GM12878 (cell line): ENCODE measurements around the gene RBMS3. TPM values are rescaled to one million over a fixed set of nuclear protein-coding genes. Genes with fewer than 3 reads are reported as not detected.

Experiments
- ATAC-seq: fragments of 200-7000 bp; cut with Tn5 transposase; 3 replicates; pipeline ENCODE4 v1.9.1; 2020; ENCODE audit warnings: mild to moderate bottlenecking, moderate library complexity
- BruUV-seq: library from RNA; stranded (reverse); fragments of 400-500 nt; replicated peaks from 2 replicates; lab custom pipeline; 2021; lab: Mats Ljungman, UMichigan
- CTCF ChIA-PET: fragments of 300-600 bp; sonication (Branson Sonifier 250); formaldehyde crosslinking; extraction: SDS; loops from one replicate; lab custom pipeline; 2021; ENCODE audit warnings: inconsistent platforms; lab: Yijun Ruan, JAX
- POLR2A ChIA-PET: fragments of 350-600 bp; formaldehyde crosslinking; extraction: SDS; loops from one replicate; lab custom pipeline; 2021; ENCODE audit warnings: inconsistent platforms; lab: Charles Lee
- RAD21 ChIA-PET: fragments of 300-600 bp; sonication (Branson Sonifier 250); formaldehyde crosslinking; loops from one replicate; lab custom pipeline; 2023; ENCODE audit warnings: antibody characterized with exemption; ENCODE audit not compliant: unreplicated experiment; lab: Charles Lee
- SMC1A ChIA-PET: fragments of 300-600 bp; sonication (Branson Sonifier 250); formaldehyde crosslinking; loops from one replicate; lab custom pipeline; 2023; ENCODE audit not compliant: unreplicated experiment, uncharacterized antibody; lab: Charles Lee
- DNase-seq: peaks from one replicate; pipeline ENCODE4 v3.0.0-alpha.2; 2011; ENCODE audit warnings: low read depth, low spot score
- FAIRE-seq: peaks from 3 replicates; lab custom pipeline; 2011; peaks lifted over from hg19 to GRCh38; lab: Jason Lieb, UNC
- H2AFZ ChIP-seq: 2 replicates; pipeline ENCODE4 v1.6.0; 2011; ENCODE audit warnings: low read depth, low read length, control low read depth; ENCODE audit not compliant: control insufficient read depth
- H3K27ac ChIP-seq: 2 replicates; pipeline ENCODE4 v1.5.1; 2011; ENCODE audit warnings: control low read depth; ENCODE audit not compliant: control insufficient read depth, insufficient read depth
- H3K27me3 ChIP-seq, 2 experiments: replicated peaks in 1 of 2; 2 replicates each; pipeline versions ENCODE4 v1.6.0 to v1.6.1; 2011; ENCODE audit warnings: low read length in 1 of 2; ENCODE audit not compliant: control insufficient read depth in 2 of 2, insufficient read depth in 2 of 2
- H3K36me3 ChIP-seq, 2 experiments: 2 replicates each; pipeline ENCODE4 v1.5.1; 2011; ENCODE audit warnings: low read length in 1 of 2; ENCODE audit not compliant: control insufficient read depth in 2 of 2, insufficient read depth in 2 of 2
- H3K4me1 ChIP-seq: 2 replicates; pipeline ENCODE4 v1.6.1; 2011; ENCODE audit warnings: mild to moderate bottlenecking, low read length, moderate library complexity, mixed read lengths; ENCODE audit not compliant: control insufficient read depth, insufficient read depth
- H3K4me2 ChIP-seq: 2 replicates; pipeline ENCODE4 v1.6.0; 2011; ENCODE audit warnings: control low read depth; ENCODE audit not compliant: control insufficient read depth, insufficient read depth
- H3K4me3 ChIP-seq: fragments of 200-600 bp; sonication (generic); 2 replicates; pipeline ENCODE4 v1.5.1; 2016
- H3K79me2 ChIP-seq: 2 replicates; pipeline ENCODE4 v1.6.0; 2011; ENCODE audit warnings: low read length; ENCODE audit not compliant: control insufficient read depth, insufficient read depth
- H3K9ac ChIP-seq: 2 replicates; pipeline ENCODE4 v1.8.0; 2011; ENCODE audit warnings: low read length, control low read depth, mixed read lengths; ENCODE audit not compliant: control insufficient read depth, insufficient read depth
- H3K9me3 ChIP-seq: replicated peaks from 3 replicates; pipeline ENCODE4 v1.5.1; 2011; ENCODE audit warnings: mild to moderate bottlenecking, low read length; ENCODE audit not compliant: control insufficient read depth, insufficient read depth
- H4K20me1 ChIP-seq: 2 replicates; pipeline ENCODE4 v1.6.0; 2011; ENCODE audit not compliant: control insufficient read depth, insufficient read depth
- BRCA1 ChIP-seq: IDR thresholded peaks from 2 replicates; pipeline ENCODE4 v1.6.1; 2011; ENCODE audit warnings: low read depth, low read length, improper control_type of control experiment
- E2F4 ChIP-seq: IDR thresholded peaks from 2 replicates; pipeline ENCODE4 v1.6.1; 2012; ENCODE audit warnings: low read depth, low read length, improper control_type of control experiment
- EGR1 ChIP-seq, 2 experiments: IDR thresholded peaks; 1 replicate in 1 of 2; 2 replicates in 1 of 2; pipeline ENCODE4 v1.6.1; 2011 to 2012; ENCODE audit warnings: low read depth in 2 of 2, low read length in 2 of 2, borderline replicate concordance in 1 of 2, mild to moderate bottlenecking in 1 of 2, moderate library complexity in 1 of 2
- GABPA ChIP-seq: IDR thresholded peaks from 2 replicates; pipeline ENCODE4 v1.6.1; 2014; ENCODE audit warnings: antibody characterized with exemption, low read depth, mild to moderate bottlenecking, inconsistent platforms
- HDGF ChIP-seq: fragments of 450-650 bp; IDR thresholded peaks from 2 replicates; pipeline ENCODE4 v1.6.1; 2016; ENCODE audit warnings: antibody characterized with exemption
- NFYA ChIP-seq: IDR thresholded peaks from 2 replicates; pipeline ENCODE4 v1.6.1; 2011; ENCODE audit warnings: low read depth, mild to moderate bottlenecking, low read length, improper control_type of control experiment, borderline replicate concordance
- NRF1 ChIP-seq: conservative IDR thresholded peaks from 2 replicates; pipeline ENCODE4 v1.6.1; 2011; ENCODE audit warnings: mild to moderate bottlenecking, low read depth, low read length, improper control_type of control experiment
- POLR2A ChIP-seq: IDR thresholded peaks from 2 replicates; pipeline ENCODE4 v1.6.1; 2011; ENCODE audit warnings: low read depth, mild to moderate bottlenecking, low read length
- TCF12 ChIP-seq: IDR thresholded peaks from 2 replicates; pipeline ENCODE4 v1.6.1; 2011; ENCODE audit warnings: low read depth, mild to moderate bottlenecking, low read length
- ZNF207 ChIP-seq: fragments of 450-650 bp; IDR thresholded peaks from 2 replicates; pipeline ENCODE4 v1.6.1; 2014; ENCODE audit warnings: antibody characterized with exemption, mild to moderate bottlenecking, borderline replicate concordance
- ZNF384 ChIP-seq: IDR thresholded peaks from 2 replicates; pipeline ENCODE4 v1.6.1; 2012; ENCODE audit warnings: low read depth, mild to moderate bottlenecking, low read length, improper control_type of control experiment, borderline replicate concordance
- ZNF687 ChIP-seq: fragments of 450-650 bp; IDR thresholded peaks from 2 replicates; pipeline ENCODE4 v1.6.1; 2017; ENCODE audit warnings: mild to moderate bottlenecking, moderate library complexity
- WGBS: methylation state at CpG from one replicate; pipeline ENCODE4 v1.1.6; 2016; ENCODE audit warnings: low lambda C conversion rate; ENCODE audit not compliant: insufficient replicate concordance, insufficient coverage; ENCODE audit errors: missing lambda C conversion rate; 5-methylcytosine and 5-hydroxymethylcytosine counted together
- in situ Hi-C: fragments of 300-500 bp; cut with MboI; formaldehyde crosslinking; loops from 9 replicates; pipeline ENCODE4 v1.14.3; 2018; ENCODE audit warnings: mixed read lengths
- intact Hi-C: fragments of 100-400 bp; cut with micrococcal nuclease; formaldehyde crosslinking; loops from one replicate; pipeline ENCODE4 v1.14.2; 2022; ENCODE audit not compliant: unreplicated experiment
- polyA plus RNA-seq, 11 experiments: library from polyadenylated mRNA; depleted of rRNA in 4 of 11; unstranded in 6 of 11; stranded (reverse) in 5 of 11; fragments of >200 nt; fragmentation: Nextera tagmentation in 4 of 11; fragmentation: Illumina TruSeq in 1 of 11; extraction: Ambion mirVana in 4 of 11; extraction: Trizol in 1 of 11; gene quantifications; 1 replicate in 1 of 11; 2 replicates in 10 of 11; pipeline versions ENCODE4 v1.2.1 to v1.2.3, GENCODE V29; 2011 to 2016; ENCODE audit warnings: inconsistent platforms in 2 of 11, missing spikeins in 2 of 11, low read depth in 1 of 11
- total RNA-seq, 4 experiments: library from RNA; depleted of rRNA in 3 of 4; stranded (reverse); fragments of >200 nt in 3 of 4; fragmentation: Illumina TruSeq in 1 of 4; extraction: Trizol in 1 of 4; gene quantifications; 2 replicates each; pipeline versions ENCODE4 v1.2.1 to v1.2.3, GENCODE V29; 2013 to 2021
- TF ChIP-seq, protein P1 (sequence below): fragments of 450-650 bp; IDR thresholded peaks from 2 replicates; pipeline ENCODE4 v1.6.1; 2017; ENCODE audit warnings: antibody characterized with exemption, mild to moderate bottlenecking, moderate library complexity

The RBMS3 gene
- total and polyA plus RNA-seq, 10 of the 15 experiments (the other 5 are each of a cell fraction or from before 2014, with no cell fraction given): 0.79 to 4.7 (median 3.1) TPM

- SMC1A ChIA-PET: interaction anchor here (0.7 to 1.0 kb wide), 2 partner anchors 13 to 32 kb away, joined by 3 read pairs; no protein-coding TSS in a partner anchor
- no TSS peak for BruUV-seq
- ATAC-seq: no peak
- intact Hi-C loops: no loop called here
- Histone ChIP-seq H3K9me3 (no peaks in the 10 kb centered on the region; the same call in 2 of the 3 replicates), H3K4me2 (no peak overlapping the region), H3K4me1 (no peaks in the 10 kb centered on the region), H3K36me3 (no peaks in the 10 kb centered on the region), H4K20me1 (no peaks in the 10 kb centered on the region), H2AFZ (no peak overlapping the region), H3K79me2 (no peaks in the 10 kb centered on the region), H3K4me3 (no peak overlapping the region), H3K27me3 (no peaks in the 10 kb centered on the region), H3K27ac (no peak overlapping the region), H3K9ac (no peak overlapping the region)
- in situ Hi-C loops: no loop called here
- POLR2A ChIA-PET: no interaction called here
- TF ChIP-seq HDGF (no peak), ZNF207 (no peak), NRF1 (no peak), POLR2A (no peak), NFYA (no peak), EGR1 (IDR thresholded peaks at IDR 0.05; ENCODE audit: borderline replicate concordance in 1 of 2, low read depth in 2 of 2, low read length in 2 of 2) (no peak), ZNF384 (no peak), ZNF687 (no peak), E2F4 (no peak), TCF12 (no peak), BRCA1 (no peak), GABPA (no peak)
- TF ChIP-seq, protein P1, sequence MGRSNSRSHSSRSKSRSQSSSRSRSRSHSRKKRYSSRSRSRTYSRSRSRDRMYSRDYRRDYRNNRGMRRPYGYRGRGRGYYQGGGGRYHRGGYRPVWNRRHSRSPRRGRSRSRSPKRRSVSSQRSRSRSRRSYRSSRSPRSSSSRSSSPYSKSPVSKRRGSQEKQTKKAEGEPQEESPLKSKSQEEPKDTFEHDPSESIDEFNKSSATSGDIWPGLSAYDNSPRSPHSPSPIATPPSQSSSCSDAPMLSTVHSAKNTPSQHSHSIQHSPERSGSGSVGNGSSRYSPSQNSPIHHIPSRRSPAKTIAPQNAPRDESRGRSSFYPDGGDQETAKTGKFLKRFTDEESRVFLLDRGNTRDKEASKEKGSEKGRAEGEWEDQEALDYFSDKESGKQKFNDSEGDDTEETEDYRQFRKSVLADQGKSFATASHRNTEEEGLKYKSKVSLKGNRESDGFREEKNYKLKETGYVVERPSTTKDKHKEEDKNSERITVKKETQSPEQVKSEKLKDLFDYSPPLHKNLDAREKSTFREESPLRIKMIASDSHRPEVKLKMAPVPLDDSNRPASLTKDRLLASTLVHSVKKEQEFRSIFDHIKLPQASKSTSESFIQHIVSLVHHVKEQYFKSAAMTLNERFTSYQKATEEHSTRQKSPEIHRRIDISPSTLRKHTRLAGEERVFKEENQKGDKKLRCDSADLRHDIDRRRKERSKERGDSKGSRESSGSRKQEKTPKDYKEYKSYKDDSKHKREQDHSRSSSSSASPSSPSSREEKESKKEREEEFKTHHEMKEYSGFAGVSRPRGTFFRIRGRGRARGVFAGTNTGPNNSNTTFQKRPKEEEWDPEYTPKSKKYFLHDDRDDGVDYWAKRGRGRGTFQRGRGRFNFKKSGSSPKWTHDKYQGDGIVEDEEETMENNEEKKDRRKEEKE: no peak
- RAD21 ChIA-PET: no interaction called here
- 28% methylated on average over 9 of the region's 9 CpGs for WGBS
- DNase-seq: no peak
- CTCF ChIA-PET: no interaction called here
- FAIRE-seq: no peak
Measured at GRCh38 chr3:29475305-29475840, 194.5 kb downstream of the RBMS3 start.
